Measurements from ENCODE around the gene SHLD2.
"Not testable (repeated sequence)": the region's sequence is repeated elsewhere in the genome, so short reads cannot be mapped to it uniquely, and the experiment has no call there.

- not testable (repeated sequence) for TF ChIP-seq RORB (CRISPR knock-in tag; IDR thresholded peaks at IDR 0.05); KAT7 (CRISPR knock-in tag; IDR thresholded peaks at IDR 0.05; ENCODE audit: borderline replicate concordance); ATF3 (CRISPR knock-in tag; conservative IDR thresholded peaks at IDR 0.05); ELF4 (CRISPR knock-in tag; IDR thresholded peaks at IDR 0.05; ENCODE audit: low read depth)
- TF ChIP-seq, protein P1, sequence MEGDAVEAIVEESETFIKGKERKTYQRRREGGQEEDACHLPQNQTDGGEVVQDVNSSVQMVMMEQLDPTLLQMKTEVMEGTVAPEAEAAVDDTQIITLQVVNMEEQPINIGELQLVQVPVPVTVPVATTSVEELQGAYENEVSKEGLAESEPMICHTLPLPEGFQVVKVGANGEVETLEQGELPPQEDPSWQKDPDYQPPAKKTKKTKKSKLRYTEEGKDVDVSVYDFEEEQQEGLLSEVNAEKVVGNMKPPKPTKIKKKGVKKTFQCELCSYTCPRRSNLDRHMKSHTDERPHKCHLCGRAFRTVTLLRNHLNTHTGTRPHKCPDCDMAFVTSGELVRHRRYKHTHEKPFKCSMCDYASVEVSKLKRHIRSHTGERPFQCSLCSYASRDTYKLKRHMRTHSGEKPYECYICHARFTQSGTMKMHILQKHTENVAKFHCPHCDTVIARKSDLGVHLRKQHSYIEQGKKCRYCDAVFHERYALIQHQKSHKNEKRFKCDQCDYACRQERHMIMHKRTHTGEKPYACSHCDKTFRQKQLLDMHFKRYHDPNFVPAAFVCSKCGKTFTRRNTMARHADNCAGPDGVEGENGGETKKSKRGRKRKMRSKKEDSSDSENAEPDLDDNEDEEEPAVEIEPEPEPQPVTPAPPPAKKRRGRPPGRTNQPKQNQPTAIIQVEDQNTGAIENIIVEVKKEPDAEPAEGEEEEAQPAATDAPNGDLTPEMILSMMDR (IDR thresholded peaks at IDR 0.05) = not testable (repeated sequence)
Measured at GRCh38 chr10:87191841-87192240, 96.8 kb downstream of the SHLD2 start.

Data from WTC11 (cell line).